HG03060 (cell line): ENCODE data around the gene PRKCA.

Experiments
- ATAC-seq: cut with Tn5 transposase; IDR thresholded peaks from one replicate; pipeline ENCODE4 v1.9.1; 2021; ENCODE audit warnings: low read depth, moderate number of reproducible peaks; ENCODE audit not compliant: unreplicated experiment

The PRKCA gene

DNA sequence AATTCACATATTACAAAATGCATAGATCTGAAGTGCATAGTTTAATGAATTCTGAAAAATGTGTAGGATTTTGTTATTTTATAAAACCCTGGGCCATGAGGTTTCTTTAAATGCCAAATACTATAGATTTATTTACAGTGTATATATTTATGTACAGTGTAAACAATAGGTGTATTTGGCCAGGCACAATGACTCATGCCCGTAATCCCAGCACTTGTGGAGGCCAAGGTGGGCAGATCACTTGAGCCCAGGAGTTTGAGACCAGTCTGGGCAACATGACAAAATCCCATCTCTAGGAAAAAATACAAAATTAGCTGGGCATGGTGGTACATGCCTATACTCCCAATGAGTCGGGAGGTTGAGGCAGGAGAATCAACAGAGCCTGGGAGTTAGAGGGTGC lies 249.4 kb downstream of the PRKCA start:
- no peak for ATAC-seq

GRCh38 chr17:66552371-66552770 lies 250.0 kb downstream of the PRKCA start:
- no peak for ATAC-seq

DNA sequence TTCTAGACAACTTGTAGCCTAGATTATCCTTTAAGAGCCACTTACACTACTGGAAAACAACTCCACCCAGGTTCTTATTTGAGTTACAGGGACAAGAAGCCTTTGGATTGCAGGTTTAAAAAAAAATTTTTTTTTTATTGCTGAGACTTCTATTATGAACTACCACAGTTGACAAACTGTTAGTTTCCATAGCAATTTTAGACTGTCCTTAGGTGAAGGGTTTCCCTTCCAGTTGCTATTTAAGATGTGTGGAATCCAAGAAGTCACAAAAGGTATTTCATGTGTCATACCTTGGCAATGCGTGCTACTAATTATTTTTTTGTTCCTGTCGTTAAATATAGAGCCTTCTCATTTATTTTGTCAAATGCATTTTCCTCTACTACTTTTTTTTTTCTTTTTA lies 253.2 kb downstream of the PRKCA start:
- no peak for ATAC-seq

- no peak for ATAC-seq
Measured at GRCh38 chr17:66557200-66557599, 254.8 kb downstream of the PRKCA start.

DNA sequence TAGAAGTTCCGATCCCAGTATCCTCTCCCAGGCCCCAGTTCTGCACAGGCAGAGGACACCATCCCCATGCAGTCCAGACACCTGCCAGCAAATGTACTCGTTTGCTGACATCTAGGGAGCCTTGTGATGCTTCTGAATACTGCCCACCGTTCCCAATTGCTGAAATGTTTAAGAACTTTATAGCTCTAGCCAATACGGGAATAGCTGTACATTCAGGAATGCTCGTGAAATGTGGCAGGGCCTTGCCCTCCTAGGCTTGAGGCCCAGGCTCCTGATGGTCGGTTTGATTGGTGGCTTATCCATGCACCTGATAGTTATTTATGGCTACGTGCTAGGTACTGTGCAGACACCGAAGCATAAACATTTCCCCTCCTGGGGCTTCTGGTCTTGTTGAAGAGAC lies 255.5 kb downstream of the PRKCA start:
- ATAC-seq = no peak

DNA sequence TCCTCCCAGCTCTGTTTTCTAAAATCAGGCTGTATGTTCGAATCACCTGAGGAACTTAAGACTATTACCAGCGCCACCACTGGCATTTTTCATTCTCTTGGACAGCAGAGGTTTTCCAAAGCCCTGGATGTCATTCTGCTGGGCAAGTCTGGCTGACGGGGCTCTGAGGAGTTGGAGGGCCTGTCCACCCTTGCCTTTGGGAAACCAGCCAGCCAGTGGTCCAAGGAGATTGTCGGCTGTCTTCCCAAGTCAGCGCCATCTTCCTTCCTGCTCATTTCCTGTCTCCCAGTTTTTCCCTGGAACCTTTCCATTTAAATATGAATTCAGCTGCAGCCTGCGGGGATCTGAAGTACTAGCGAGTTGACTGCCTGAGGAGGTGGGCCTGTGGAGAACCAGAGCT lies 258.3 kb downstream of the PRKCA start:
- ATAC-seq = no peak

DNA sequence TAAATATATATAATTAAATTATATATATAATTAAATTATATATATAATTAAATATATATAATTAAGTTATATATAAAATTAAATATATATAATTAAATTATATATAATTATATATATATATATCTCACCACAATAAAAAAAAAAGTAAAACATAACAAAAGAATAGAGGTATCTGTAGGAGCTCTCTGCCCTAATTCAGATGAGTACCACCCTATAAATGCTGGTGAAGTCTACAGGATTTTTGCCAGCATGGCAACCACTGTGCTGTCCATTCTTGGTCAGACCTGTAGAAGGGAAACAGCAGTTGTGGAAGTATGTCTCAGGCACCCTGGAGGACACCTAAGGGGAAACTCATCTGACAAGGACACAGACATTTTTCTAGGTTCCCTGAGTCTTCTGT lies 259.7 kb downstream of the PRKCA start:
- no peak for ATAC-seq

- ATAC-seq = no peak
Measured at GRCh38 chr17:66564992-66565465, 262.6 kb downstream of the PRKCA start.

GRCh38 chr17:66567234-66568170 lies 265.1 kb downstream of the PRKCA start:
- ATAC-seq = no peak

- no peak for ATAC-seq
Measured at GRCh38 chr17:66569572-66569971, 267.2 kb downstream of the PRKCA start.

DNA sequence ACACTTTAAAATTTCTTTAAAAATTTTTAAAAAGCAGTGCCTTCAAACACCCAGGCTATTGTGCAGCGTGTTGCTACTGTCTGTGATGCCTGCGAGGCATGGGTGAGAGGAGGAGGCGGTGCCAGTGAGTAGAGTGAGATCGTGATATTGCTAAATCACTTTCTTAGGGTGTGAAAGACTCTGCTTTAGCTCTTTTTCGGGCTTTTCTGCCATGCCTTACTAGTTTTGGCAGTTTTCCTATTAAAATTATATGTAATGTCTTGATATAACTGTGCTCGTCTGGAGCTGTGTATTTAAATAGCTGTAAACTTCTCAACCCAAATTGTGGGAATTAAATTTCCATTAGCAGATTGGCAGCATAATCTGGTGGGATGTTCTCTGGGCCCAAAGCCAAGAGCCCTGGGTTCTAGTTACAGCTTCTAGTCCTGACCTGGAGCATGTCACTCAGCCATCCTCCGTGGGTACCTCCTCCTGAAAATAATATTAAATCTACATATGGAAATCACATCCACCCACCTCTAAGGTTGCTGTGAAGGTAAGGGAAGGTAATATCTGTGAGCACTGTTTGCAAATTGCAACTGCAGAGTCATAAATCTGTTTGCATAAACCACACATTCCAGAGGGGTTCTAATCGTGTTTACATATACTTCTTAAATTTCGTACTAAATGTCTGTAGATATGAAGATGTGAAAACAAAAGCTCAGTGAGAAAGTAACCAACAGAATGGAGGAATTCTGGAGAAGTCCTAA lies 268.2 kb downstream of the PRKCA start:
- ATAC-seq = no peak

- no peak for ATAC-seq
Measured at GRCh38 chr17:66571745-66572144, 269.3 kb downstream of the PRKCA start.

- no peak for ATAC-seq
Measured at GRCh38 chr17:66573078-66573477, 270.7 kb downstream of the PRKCA start.

GRCh38 chr17:66574123-66574522 lies 271.7 kb downstream of the PRKCA start:
- no peak for ATAC-seq

DNA sequence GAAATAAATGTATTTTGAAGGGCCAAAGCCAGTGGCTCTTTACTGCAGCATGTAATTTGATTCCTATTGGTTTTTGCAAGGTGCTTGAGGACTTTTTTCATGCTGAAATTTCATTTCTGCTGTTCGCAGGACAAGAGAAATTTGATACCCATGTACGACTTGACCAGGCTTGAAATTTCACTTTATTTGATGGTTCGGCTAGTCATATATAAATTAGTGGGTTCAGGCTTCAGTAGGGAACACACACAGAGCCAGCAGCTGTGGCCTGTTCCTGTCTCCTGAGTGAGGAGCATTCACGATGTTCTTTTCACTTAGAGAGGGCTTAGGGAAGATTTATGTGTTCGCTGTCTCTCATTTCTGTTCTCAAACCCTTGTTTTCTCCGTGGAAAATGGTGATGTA lies 274.1 kb downstream of the PRKCA start:
- no peak for ATAC-seq

- no peak for ATAC-seq
Measured at GRCh38 chr17:66577041-66577440, 274.6 kb downstream of the PRKCA start.

DNA sequence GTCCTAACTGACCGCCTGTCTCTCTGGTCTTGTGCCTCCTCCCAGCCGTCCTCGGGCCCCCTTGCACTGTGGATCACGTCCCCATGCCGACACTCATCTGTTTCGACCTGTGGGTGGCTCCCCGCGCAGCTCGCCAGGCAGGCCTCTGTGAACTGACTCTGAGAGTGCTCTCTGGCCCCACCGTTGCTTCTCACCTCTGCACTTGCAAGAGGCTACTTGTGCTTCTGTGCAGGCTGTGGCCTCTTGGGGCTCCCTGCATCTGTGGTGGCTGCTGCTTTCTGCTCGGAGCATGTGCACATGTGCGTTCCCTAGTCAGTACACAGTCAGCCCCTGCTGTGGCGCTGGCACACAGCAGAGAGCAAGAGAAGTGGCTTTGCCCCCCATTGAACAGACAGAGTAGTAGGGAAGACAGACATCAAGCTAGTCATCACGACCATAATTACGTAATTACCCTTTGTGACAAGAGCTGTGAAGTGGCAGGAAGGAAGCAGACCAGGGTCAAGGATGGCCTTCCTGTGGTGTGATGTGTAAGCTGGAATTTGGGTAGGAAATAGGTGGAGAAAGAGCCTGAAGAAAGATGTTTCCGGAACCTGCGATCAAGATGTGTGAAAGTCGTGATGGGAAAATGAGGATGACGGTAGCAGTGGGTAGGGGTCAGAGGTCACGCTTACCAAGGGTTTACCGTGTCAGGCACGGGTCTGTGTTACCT lies 276.5 kb downstream of the PRKCA start:
- no peak for ATAC-seq

DNA sequence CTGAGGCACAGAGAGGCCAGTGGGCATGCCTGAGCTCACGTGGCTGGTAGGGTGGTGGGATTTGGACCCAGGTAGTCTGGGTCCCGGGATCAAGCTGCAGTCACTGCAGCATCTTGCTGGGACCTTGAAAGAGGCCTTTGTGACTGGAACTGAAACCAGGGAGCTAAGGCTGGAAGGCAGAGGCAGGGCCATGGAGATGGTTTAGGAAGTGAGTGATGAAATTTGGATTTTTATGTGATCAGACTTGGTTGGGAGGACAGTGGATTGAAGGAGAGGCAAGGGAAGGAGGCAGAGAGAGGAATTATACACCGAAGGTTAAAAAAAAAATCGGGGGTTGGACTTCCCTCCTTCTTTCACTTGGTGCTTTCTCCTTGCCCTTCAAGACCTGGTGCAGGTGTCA lies 277.1 kb downstream of the PRKCA start:
- ATAC-seq = no peak

GRCh38 chr17:66580184-66580955 lies 278.0 kb downstream of the PRKCA start:
- no peak for ATAC-seq

DNA sequence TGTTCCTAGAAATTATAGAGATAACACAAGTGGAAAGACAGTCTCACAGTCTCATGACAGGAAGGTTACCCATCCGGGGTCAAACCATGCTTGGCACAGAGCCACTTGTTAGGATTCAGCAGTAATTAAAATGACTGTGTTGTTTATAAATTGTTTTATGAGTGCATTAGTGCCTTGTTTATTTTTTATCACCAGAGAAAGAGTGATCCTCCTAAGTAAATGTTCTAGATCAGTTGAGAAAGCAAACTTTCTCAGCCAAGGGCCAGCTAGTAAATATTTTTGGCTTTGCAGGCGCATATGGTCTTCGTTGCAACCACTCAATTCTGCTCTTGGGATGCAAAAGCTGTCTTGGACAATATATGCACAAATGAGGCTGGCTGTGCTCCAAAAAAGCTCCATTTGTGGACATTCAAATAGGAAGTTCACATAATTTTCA lies 278.6 kb downstream of the PRKCA start:
- ATAC-seq = no peak
